IPS DF 4.7 (cell line): Measurements from ENCODE around the gene PFDN1.
"Not testable (repeated sequence)": the region's sequence is repeated elsewhere in the genome, so short reads cannot be mapped to it uniquely, and the experiment has no call there.

ENCODE experiments used
- DNase-seq: peaks from one replicate; pipeline ENCODE4 v3.0.0-alpha.2; 2013; ENCODE audit warnings: low spot score; ENCODE audit errors: extremely low read depth

Gene PFDN1

GRCh38 chr5:140214831-140215230 lies 88.1 kb downstream of the PFDN1 start:
- no peak for DNase-seq

GRCh38 chr5:140213370-140213983 lies 89.4 kb downstream of the PFDN1 start:
- DNase-seq: no peak

GRCh38 chr5:140208065-140208464 lies 94.8 kb downstream of the PFDN1 start:
- no peak for DNase-seq

- DNase-seq: no peak
Measured at GRCh38 chr5:140207250-140207964, 95.5 kb downstream of the PFDN1 start.

- no peak for DNase-seq
Measured at GRCh38 chr5:140205952-140206351, 96.9 kb downstream of the PFDN1 start.

GRCh38 chr5:140205216-140205615 lies 97.7 kb downstream of the PFDN1 start:
- no peak for DNase-seq

- DNase-seq: no peak
Measured at GRCh38 chr5:140202610-140203009, 100.3 kb downstream of the PFDN1 start.

- no peak for DNase-seq
Measured at GRCh38 chr5:140202078-140202477, 100.8 kb downstream of the PFDN1 start.

- not testable (repeated sequence) for DNase-seq
Measured at GRCh38 chr5:140198915-140199314, 104.0 kb downstream of the PFDN1 start.

GRCh38 chr5:140197023-140197422 lies 105.9 kb downstream of the PFDN1 start:
- no peak for DNase-seq

GRCh38 chr5:140196115-140196814 lies 106.6 kb downstream of the PFDN1 start:
- DNase-seq: no peak
